Ovary (tissue), 9 donors: ENCODE data around the gene GRB7. TPM values are rescaled to one million over a fixed set of nuclear protein-coding genes. Genes with fewer than 3 reads are reported as not detected.

ENCODE experiments used
- DNase-seq, 5 donors: peaks; one replicate each; pipeline ENCODE4 v3.0.0-alpha.2; 2019 to 2020
- H3K27ac ChIP-seq, 2 donors: fragments of 200-600 bp; one replicate each; pipeline versions ENCODE4 v1.5.1 to v1.8.0; 2019 to 2022
- H3K27me3 ChIP-seq: fragments of 200-600 bp; one replicate; pipeline ENCODE4 v1.8.0; 2022
- H3K36me3 ChIP-seq: fragments of 200-600 bp; sonication (generic); one replicate; pipeline ENCODE4 v1.5.1; 2019
- H3K4me1 ChIP-seq: one replicate; pipeline ENCODE4 v1.8.1; 2013; ENCODE audit warnings: mild to moderate bottlenecking, moderate library complexity; ENCODE audit not compliant: insufficient read depth
- H3K4me3 ChIP-seq: fragments of 200-600 bp; sonication (generic); one replicate; pipeline ENCODE4 v1.5.1; 2017
- H3K9me3 ChIP-seq, 2 donors: fragments of 200-600 bp in 1 of 2; sonication (generic) in 1 of 2; one replicate each; pipeline versions ENCODE4 v1.5.1 to v1.8.1; 2013 to 2019; ENCODE audit warnings: mild to moderate bottlenecking in 1 of 2, moderate library complexity in 1 of 2
- CTCF ChIP-seq, 3 donors: fragments of 450-650 bp in 2 of 3; fragments of 200-600 bp in 1 of 3; IDR thresholded peaks; one replicate each; pipeline versions ENCODE4 v1.5.1 to v1.8.0; 2016 to 2022; ENCODE audit warnings: antibody characterized with exemption in 3 of 3, mild to moderate bottlenecking in 1 of 3
- EP300 ChIP-seq: sonication (generic); formaldehyde crosslinking; IDR thresholded peaks from one replicate; pipeline ENCODE4 v1.6.1; 2017; ENCODE audit warnings: antibody characterized with exemption
- POLR2A ChIP-seq: fragments of 450-650 bp; IDR thresholded peaks from one replicate; pipeline ENCODE4 v1.6.1; 2017; ENCODE audit warnings: antibody characterized with exemption, mild to moderate bottlenecking, moderate library complexity
- WGBS, 3 donors: extraction: QIAGEN DNeasy Blood & Tissue Kit in 1 of 3; methylation state at CpG; one replicate each; pipeline versions ENCODE4 v1.1.5 to v1.1.7; 2013 to 2017; 5-methylcytosine and 5-hydroxymethylcytosine counted together
- intact Hi-C, 4 donors: fragments of 100-400 bp; cut with DNase I; formaldehyde crosslinking; loops; one replicate each; pipeline versions ENCODE4 v1.11.0 to v1.15.1; 2022 to 2023
- polyA plus RNA-seq, 2 donors: library from polyadenylated mRNA; stranded (reverse); fragments of 200-250 nt in 1 of 2; fragments of 350-450 nt in 1 of 2; fragmentation: Illumina TruSeq in 1 of 2; extraction: RNeasy Lipid Tissue Mini Kit (QIAGEN cat#74804) in 1 of 2; gene quantifications; one replicate each; pipeline ENCODE4 v1.2.3, GENCODE V29; 2013 to 2014
- total RNA-seq, 7 donors: library from RNA; depleted of rRNA in 2 of 7; stranded (reverse); fragments of >200 nt in 2 of 7; fragmentation: NEBNext Ultra II Directional in 3 of 7; extraction: Animal tissue kit (Norgen Biotek cat#: 25700) in 3 of 7; gene quantifications; one replicate each; pipeline versions ENCODE4 v1.1.0 to v1.2.4, GENCODE V29; 2016 to 2023
- donor health status: DM: no; HTN: no; CAD: no; lungs with moderate emphysema.
- donor health status: DM: no; HTN: no; CAD: no.
- donor health status: Bipolar disorder and iron deficiency.
- donor health status: DM: yes; HTN: yes; CAD: no.
- donor health status: DM: no; HTN: no; CAD: no.
- donor health status: DM: yes; HTN: yes; CAD: no.

The GRB7 gene
- total and polyA plus RNA-seq, 9 donors = 0.23 to 63.0 (median 2.1) TPM

DNA sequence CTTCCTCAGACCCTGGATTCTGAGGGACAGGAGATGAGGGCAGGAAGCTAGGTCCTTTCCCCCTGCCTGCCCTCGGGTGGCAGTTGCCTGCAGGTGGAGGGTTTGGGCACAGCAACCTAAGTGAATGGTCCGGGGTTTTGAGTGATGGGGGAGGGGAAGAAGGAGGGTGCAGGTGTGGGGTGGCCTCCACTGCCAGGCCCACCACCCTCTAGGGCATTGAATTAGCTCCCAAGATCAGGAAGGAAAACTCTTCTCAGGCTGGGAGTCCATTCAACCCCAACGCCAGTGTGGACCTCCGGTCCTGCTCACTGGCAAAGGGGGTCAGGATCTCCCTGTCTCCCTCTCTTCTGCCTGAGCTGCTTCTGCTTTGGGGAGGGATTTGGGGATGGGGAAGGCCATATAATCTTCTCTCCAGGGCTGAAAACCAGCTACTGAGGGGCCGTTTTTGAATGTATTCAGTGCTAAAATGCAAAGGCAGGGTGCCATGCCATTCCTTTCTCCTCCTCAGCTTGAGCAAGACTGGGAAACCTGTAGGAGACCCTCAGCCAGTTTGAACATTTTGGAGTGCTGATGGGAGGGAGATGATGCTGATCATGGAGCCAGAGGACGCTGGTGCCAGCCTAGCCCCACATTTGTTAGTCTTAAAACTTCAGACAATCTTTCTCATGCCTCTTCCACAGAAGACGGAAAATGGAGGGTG lies 18.8 kb downstream of the GRB7 start:
- 53 to 58% (median 57%) methylated on average over 7 of the region's 7 CpGs for WGBS, 3 donors
- intact Hi-C loops = no loop called here
- Histone ChIP-seq H3K4me3 (no peak overlapping the region), H3K27ac (no peak overlapping the region), H3K27me3 (no peaks in the 10 kb centered on the region), H3K9me3 (no peaks in the 10 kb centered on the region), H3K36me3 (no peaks in the 10 kb centered on the region), H3K4me1 (no peaks in the 10 kb centered on the region)
- no peak for DNase-seq
- TF ChIP-seq CTCF (IDR thresholded peaks at IDR 0.05) = no peak
- no peak for TF ChIP-seq POLR2A
- no peak for TF ChIP-seq EP300

GRCh38 chr17:39757176-39757662 lies 19.5 kb downstream of the GRB7 start:
- WGBS, 3 donors = 73 to 75% (median 73%) methylated on average over 4 of the region's 4 CpGs
- Histone ChIP-seq H3K4me3 (no peak overlapping the region), H3K36me3 (no peaks in the 10 kb centered on the region), H3K27me3 (no peaks in the 10 kb centered on the region), H3K9me3 (no peaks in the 10 kb centered on the region), H3K27ac (no peak overlapping the region), H3K4me1 (no peaks in the 10 kb centered on the region)
- no peak for TF ChIP-seq EP300
- TF ChIP-seq POLR2A = no peak
- TF ChIP-seq CTCF (IDR thresholded peaks at IDR 0.05) = no peak
- intact Hi-C loops = no loop called here
- DNase-seq = no peak

- Histone ChIP-seq H3K4me1 (no peaks in the 10 kb centered on the region), H3K27ac (no peak overlapping the region), H3K27me3 (no peaks in the 10 kb centered on the region), H3K4me3 (no peak overlapping the region), H3K9me3 (no peaks in the 10 kb centered on the region), H3K36me3 (no peaks in the 10 kb centered on the region)
- 62 to 64% (median 63%) methylated on average over 12 of the region's 12 CpGs for WGBS, 3 donors
- DNase-seq = no peak
- intact Hi-C loops = no loop called here
- TF ChIP-seq CTCF (IDR thresholded peaks at IDR 0.05) = no peak
- TF ChIP-seq POLR2A = no peak
- no peak for TF ChIP-seq EP300
These were observed 20.5 kb downstream of the GRB7 start for GRCh38 chr17:39757931-39758873.

GRCh38 chr17:39759204-39759603 lies 21.5 kb downstream of the GRB7 start:
- Histone ChIP-seq H3K4me1 (no peaks in the 10 kb centered on the region), H3K9me3 (no peaks in the 10 kb centered on the region), H3K4me3 (no peak overlapping the region), H3K27me3 (no peaks in the 10 kb centered on the region), H3K36me3 (no peaks in the 10 kb centered on the region), H3K27ac (no peak overlapping the region)
- TF ChIP-seq EP300 = no peak
- TF ChIP-seq POLR2A = no peak
- TF ChIP-seq CTCF (IDR thresholded peaks at IDR 0.05) = no peak
- intact Hi-C loops = no loop called here
- DNase-seq = no peak
- WGBS, 3 donors = 83 to 87% (median 86%) methylated on average over 5 of the region's 5 CpGs
